Stimulated activated CD8-positive, alpha-beta memory T cell treated with anti-CD3 and anti-CD28 coated beads, Interleukin-12 subunit alpha, Interleukin-12 subunit beta, amount 100 ng/mL, for 24 hours (primary cell): ENCODE results near the gene GP1BA.
A peak's percentile ranks its signal among the peaks of the same experiment; 100 is the strongest.

Source experiments
- DNase-seq: peaks from one replicate; pipeline ENCODE4 v3.0.0-alpha.2; 2020; ENCODE audit errors: extremely low read depth

Gene GP1BA

GRCh38 chr17:4931963-4932362, at the start of gene GP1BA:
GP1BA (plus strand) TSS chr17:4932277; CDS start chr17:4932605, 328 bp downstream.
- no peak for DNase-seq

GRCh38 chr17:4884489-4884888, 47.6 kb upstream of the GP1BA start:
- no peak for DNase-seq

GRCh38 chr17:4886830-4887229, 45.2 kb upstream of the GP1BA start:
- no peak for DNase-seq

GRCh38 chr17:4887581-4887980, 44.5 kb upstream of the GP1BA start:
- DNase-seq, result no peak

GRCh38 chr17:4891411-4892410, 40.4 kb upstream of the GP1BA start:
- no peak for DNase-seq

GRCh38 chr17:4892499-4893221, 39.4 kb upstream of the GP1BA start:
- DNase-seq, result no peak

- DNase-seq, result no peak
These were observed 38.8 kb upstream of the GP1BA start for GRCh38 chr17:4893272-4893671.

GRCh38 chr17:4893721-4894560, 38.1 kb upstream of the GP1BA start:
- DNase-seq, result no peak

GRCh38 chr17:4895121-4895520, 37.0 kb upstream of the GP1BA start:
- no peak for DNase-seq

- DNase-seq, result no peak
These were observed 36.3 kb upstream of the GP1BA start for GRCh38 chr17:4895657-4896331.

- no peak for DNase-seq
These were observed 35.5 kb upstream of the GP1BA start for GRCh38 chr17:4896332-4897197.

GRCh38 chr17:4897198-4897687, 34.8 kb upstream of the GP1BA start:
- DNase-seq, result no peak

GRCh38 chr17:4897785-4898184, 34.3 kb upstream of the GP1BA start:
- DNase-seq, result no peak

- DNase-seq, result no peak
These were observed 33.7 kb upstream of the GP1BA start for GRCh38 chr17:4898351-4898750.

- DNase-seq, result no peak
These were observed 33.1 kb upstream of the GP1BA start for GRCh38 chr17:4898927-4899326.

- peak; percentile 90 for DNase-seq
These were observed 32.5 kb upstream of the GP1BA start, which contains the start of gene C17orf107 for GRCh38 chr17:4899341-4900230. C17orf107 (plus strand) TSS chr17:4899536; CDS start chr17:4899763, 227 bp downstream.

GRCh38 chr17:4900231-4901107, 31.6 kb upstream of the GP1BA start:
- DNase-seq, result no peak

GRCh38 chr17:4901108-4901647, 30.9 kb upstream of the GP1BA start:
- DNase-seq, result no peak
